Stimulated activated naive CD4-positive, alpha-beta T cell treated with Interleukin-2 at 50 U/mL for 16 hours (primary cell): Measurements from ENCODE around the gene CLDN20.

ENCODE experiments used
- DNase-seq: peaks from one replicate; lab custom pipeline; 2025; lab: John Stamatoyannopoulos, UW

CLDN20 gene

DNA sequence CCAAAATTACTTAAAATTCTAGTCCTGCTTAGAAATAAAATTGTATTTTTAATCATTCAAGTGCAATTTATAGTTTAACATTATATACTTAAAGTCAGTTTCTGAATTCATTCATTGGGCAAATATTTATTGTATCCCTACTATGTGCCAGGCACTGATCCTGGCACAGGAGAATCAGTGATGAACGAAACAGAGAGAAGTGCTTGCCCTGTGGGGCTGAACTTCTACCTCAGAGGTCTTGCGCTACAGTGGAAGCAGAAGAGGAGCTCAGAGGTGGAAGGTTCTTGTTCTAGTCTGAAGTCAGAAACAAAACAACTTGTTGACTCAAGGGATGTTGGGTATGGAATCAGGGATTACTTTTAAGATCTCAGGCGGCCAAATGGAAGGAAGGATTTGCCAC, 6.0 kb downstream of the CLDN20 start:
- DNase-seq = no peak

DNA sequence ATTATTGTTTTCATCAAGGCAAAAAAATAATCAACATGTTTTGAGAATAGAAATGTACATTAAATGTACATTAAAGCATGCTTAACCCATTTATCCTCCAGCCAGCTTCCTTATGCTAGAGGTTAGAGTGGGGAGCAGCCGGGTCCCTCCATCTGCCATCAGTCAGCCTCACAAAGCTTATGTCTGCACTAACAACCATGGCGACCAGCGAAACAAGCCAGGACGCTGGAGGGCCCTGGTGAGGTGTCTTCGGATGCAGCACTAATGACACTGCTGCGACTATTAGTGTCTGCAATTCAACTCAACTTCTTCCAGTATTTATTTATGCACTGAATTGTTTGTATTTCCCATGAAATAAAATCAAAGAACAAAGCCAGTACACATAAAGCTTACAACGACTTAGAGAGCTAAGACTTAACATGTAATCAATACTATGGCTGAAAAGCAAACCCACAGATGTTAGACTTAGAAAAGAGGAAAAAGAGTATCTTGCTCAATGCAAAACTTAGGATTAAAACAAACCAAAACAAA, 6.8 kb downstream of the CLDN20 start:
- DNase-seq = no peak

DNA sequence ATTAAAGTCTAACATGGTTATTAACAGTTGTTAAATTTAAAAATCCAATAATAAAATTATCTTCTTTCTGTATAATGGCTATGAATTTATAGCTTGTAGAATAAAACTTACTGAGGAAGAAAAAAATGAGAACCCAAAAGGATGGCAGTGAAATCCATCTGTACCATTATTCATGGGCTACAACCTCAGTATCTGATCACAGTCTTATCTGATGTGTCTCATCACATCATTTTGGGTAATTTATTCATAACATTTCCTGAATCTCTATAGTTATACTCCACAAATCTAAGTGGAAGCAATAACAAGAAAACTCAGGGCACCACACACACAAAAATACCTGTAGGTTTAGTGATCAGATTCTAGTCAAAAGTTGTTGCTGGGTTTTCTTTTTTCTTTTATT, 7.3 kb downstream of the CLDN20 start:
- no peak for DNase-seq

DNA sequence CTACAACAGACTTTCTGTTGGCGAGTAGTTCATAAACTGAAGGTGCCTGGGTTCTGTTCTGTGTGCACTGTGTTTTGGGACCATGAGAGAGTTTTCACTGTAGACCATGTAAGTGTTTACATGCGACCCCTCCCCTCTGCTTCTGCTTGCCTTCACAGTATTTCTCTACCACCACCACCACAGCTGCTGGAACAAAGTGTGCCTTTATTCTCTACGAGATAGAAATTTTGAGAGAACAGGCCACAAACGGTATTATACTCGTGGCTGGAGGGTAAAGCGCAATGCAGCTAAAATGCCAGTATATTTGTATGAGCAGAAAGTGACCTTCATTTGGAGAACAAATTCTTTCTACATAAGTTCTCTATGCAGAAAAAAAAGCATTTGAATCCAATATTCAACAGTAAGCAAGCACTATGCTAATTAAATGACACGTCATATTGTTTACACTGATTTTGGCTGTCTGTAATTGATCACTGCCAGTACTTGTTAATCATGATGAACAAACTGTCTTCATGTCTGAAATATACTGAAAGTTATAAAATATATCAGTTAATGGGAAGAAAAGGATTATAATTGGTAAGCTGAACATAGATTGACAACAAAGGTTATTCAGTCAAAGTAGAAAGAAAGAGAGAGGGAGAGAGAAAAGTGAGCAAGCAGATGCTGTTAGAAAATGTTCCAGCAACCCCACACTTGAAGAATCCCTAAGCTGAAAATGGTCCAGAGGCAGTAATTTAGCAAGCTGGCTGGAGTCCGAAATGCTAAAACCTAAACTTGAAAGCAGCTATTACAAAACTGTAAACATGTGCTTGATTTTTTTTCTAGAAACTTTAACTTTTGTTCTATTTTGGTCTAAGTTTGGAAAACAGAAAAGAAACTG, 8.8 kb downstream of the CLDN20 start:
- no peak for DNase-seq

DNA sequence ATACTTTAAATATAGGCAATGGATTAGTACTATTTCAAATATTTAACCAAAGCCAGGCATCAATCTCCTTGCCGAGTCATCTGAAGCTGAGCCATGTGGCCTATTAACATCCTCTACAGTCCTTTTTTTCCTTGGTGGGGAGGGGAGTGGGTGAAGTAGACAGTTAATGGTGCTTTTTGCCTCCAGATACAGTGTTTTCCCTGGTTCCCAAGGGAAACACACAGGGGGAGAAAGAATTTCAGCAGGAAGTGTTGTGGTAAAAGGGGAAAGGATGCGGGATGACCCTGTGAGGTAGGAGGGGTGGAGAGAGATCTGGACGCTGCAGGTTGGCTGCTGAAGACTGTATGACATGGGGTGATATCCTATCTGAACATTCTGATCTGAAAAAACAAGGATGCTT, 9.6 kb downstream of the CLDN20 start:
- no peak for DNase-seq

DNA sequence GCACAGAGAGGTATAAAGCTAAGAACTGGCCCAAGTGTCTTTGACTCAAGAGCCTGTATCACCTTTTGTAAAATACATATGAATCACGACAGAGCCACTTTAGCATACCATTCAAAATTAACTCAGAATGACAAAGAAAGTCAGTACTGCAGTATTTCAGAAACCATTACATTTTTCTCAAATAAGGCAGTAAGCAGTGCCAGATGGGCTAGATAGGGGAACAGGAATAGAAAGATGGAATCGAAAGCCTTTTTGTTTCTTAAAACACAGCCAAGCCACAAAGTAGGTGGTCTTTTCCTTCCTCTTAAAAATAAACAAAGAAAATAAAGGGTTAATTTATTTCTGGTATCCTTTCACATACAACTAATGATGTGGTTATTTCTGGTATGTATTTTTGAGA, 10.3 kb downstream of the CLDN20 start:
- no peak for DNase-seq

DNA sequence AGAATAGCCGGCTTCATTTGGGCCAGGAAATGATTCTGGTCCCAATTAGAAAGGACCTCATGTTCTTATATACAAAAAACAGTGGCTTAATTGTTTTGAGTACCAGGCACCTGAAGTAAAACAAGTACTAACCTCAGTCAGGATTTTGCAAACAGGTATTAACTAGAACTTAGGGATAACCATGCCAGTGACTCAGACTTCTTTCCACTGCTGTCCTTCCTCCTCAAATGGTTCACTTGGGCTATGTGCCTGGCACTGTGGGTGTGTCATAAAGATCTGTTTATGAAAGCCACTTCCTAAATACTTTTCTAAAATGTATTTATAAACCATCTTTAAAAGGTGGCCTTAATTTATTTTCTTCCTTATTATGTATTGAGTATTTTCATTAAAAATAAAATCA, 10.7 kb downstream of the CLDN20 start:
- no peak for DNase-seq

DNA sequence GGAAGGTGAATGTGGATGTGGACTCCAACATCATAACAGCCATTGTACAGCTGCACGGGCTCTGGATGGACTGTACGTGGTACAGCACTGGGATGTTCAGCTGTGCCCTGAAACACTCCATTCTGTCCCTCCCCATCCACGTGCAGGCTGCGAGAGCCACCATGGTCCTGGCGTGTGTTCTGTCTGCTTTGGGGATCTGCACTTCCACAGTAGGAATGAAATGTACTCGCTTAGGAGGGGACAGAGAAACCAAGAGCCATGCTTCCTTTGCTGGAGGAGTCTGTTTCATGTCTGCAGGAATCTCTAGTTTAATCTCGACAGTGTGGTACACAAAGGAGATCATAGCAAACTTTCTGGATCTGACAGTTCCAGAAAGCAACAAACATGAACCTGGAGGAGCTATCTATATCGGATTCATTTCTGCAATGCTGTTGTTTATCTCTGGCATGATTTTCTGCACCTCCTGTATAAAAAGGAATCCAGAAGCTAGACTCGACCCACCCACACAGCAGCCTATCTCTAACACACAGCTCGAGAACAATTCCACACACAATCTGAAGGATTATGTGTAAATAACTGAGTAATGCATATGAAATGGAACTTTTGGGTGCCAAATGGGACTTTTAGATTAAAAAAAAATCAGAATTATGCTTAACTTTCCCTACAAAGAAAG, 12.1 kb downstream of the CLDN20 start:
- DNase-seq = no peak

DNA sequence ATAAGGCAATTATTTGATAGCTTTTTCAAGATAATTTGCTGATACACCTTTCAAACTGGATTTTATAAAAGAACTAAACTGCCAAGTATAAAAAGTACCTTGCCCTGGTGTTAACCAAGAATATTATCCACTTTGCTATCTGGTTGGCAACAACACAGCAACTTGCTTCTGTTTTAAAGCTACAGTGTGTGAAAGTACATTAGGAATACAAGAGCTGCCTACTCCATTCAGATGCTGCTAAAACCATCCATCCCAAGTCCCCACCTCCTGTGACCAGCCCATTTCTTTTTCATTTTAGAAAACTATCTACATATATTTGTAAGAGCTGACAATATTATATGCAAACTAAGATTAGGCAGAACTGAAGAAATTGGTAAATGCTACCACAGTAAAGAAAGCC, 12.8 kb downstream of the CLDN20 start:
- no peak for DNase-seq

DNA sequence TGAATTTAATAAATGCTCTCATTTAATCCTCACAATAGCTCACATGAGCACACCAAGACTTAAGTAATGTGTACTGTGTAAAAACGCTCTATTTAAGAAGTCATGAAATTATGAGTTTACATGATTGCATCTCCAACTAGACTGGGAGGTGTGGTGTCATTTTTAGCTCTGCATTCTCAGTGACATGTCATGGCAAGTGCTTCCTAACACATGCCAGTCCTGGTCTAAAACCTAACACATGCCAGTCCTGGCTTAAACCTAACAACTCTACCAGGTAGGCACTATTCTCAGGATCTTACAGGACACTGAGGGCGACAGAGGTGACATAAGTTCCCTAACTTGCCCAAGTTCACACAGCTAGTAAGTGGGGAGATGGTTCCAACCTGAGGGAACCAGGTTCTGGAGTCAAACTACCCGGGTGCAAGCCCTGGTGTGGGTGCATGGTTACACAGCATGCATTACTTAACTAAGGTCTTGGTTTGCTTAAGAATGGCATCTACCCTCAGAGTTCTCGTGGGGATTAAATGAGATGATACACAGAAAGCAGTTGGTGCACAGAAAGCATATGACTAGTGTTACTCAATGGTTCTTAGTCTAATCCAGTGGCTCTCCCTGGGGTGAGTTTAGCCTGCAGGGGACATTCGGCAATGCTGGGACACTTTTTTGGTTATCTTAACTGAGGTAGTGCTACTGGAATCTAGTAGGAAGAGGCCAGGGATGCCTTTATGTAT, 14.7 kb downstream of the CLDN20 start:
- no peak for DNase-seq

DNA sequence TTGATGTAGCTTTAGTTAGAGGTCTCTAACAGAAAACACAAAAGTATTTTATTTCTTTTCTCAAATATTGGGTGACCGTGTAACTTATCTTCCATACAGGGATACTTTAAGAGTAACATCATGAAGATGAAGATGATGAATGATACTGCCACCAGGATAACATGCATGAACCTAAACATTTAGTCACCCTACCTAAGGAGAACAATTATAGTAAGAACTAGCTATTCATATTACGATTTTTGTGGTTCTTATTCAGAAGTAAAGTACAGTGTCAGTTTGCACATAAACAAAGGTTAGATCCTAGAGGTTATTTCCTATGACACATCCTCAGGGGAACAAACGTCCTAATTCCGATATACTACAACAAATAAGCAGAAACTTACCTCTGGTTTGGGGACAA, 21.0 kb downstream of the CLDN20 start:
- no peak for DNase-seq

DNA sequence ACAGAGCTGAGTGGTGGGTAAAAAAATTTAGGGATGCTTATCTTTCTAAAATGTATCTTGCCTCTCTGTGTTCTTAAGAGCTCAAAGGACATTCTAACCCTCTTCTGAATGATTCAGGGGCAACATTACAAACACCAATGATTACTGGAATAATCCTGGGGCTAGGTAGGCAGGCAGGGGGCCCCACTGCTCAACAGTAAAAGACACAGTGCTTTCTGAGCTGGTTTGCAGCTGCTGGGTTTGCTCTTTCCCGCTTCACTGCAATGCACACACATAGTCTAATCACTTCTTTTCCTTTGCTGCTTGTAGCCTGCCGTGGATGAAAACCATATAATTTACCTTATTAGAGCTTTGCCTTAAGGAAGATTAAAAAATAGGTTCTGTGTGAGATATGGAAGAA, 23.9 kb downstream of the CLDN20 start:
- no peak for DNase-seq

DNA sequence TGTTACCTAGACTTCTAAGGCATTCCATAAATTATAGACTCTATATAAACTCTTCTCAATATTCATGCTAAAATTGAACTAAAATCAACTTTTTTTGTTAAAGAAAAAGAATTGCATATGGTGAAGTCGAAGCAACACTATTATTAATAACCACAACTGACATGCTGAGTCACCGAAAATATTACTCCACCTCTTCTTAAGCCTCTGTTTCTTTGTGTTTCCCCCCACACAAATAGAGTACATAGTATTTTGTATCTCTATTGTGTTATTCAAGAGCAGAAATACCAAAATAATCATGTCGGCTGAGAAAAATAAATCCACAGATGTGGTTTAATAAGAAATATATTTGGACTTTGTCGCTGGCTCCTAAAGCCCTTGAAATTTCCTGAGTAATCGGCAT, 26.7 kb downstream of the CLDN20 start:
- no peak for DNase-seq

DNA sequence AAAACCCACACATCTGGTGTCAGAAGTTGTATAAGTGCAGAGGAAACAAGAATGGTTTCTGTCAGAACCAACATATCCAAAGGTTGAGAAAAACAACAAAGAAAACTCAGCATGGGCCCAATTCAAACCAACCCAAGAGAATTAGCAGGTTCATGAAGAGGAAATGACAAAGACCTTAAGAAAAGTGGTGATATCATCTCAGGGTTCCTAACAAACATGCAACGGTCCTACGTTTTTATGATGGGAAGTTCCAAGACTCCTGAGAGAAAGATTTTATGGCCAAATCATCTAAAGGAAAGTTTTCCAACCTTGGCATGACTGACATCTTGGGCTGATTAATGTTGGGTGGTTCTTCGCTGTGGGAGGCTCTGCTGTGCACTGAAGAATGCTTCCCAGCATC, 27.5 kb downstream of the CLDN20 start:
- DNase-seq = no peak

DNA sequence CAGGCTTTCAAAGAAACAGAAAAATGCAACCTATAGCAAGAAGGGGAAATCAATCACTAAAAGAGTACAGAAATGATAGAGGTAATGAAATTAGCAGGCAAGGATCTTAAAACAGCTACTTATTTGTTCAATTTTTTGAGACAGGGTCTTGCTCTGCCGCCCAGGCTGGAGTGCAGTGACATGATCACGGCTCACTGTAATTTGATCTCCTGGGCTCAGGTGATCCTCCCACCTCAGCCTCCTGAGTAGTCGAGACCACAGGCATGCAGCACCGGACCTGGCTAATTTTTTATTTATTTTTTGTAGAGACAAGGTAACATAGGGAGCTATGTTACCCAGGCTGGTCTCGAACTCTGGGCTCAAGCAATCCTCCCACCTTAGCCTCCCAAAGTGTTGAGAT, 28.9 kb downstream of the CLDN20 start:
- no peak for DNase-seq

DNA sequence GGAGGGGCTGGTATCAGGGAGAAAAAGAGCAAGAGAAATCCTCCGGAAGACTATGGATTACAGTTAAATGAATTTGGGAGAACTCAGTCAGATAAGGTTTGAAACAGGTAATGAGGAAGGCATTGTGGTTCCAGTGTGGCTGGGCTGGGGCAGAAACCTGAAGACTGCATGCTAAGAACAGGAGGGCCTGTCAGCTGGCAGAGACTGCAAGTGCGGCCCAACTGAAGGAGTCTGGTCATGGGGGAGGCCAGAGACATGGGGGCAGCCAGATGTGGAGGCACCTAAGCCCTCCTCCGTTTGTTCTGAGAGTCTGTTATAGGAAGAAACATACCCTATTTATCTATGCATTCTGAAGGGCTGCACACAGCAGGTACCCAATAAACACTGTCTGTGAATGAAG, 33.9 kb downstream of the CLDN20 start:
- DNase-seq = no peak

DNA sequence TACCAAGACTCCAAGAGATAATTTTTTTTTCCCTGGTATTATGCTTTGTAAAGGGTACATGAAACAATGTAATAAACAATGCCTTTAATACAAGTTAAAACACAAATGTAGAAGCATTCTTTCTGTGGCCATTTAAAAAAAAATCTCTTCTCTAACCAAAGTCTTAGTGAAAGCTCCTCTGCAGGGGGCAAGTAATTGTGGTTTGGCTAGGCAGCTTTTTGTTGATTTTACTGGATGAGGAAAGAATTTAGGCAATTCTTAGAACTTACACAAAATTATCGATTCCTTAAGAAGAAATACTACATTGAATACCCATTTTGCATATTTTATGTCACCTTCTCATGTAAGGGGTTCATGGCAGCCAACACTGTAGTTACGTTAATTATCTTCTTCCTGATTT, 38.1 kb downstream of the CLDN20 start:
- no peak for DNase-seq

DNA sequence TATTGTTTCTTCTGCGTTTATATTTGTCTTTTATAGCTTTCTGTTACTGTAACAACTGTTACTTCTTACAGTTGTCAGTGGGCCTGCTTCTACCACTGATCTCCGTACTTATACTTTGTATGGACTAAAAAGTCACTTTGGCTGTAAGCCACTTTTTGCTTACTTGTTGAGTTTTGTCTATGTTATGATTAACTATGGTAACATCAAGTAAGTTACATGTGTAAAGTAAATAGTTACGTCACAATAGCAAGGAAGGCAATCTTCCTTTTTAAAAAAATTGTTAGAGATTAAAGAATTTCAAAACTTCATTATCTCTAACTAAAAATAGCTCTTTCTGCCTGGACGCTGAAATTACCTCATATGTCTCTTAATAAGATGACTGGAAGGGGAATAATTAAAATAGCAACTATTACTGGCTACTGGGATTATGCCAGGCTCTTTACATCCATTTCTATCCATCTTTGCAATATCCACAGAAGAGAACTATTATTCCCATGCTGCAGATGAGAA, 39.6 kb downstream of the CLDN20 start:
- no peak for DNase-seq

DNA sequence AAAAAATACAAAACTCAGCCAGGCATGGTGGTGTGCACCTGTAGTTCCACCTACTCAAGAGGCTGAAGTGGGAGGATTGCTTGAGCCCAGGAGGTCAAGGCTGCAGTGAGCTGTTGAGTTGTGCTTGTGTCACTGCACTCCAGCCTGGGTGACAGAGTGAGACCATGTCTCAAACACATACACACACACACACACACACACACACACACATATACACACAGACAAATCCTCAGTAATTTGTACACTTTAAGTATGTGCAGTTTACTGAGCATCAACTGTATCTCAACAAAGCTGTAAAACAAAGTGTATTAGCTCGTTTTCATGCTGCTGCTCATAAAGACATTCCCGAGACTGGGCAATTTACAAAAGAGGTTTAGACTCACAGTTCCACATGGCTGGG, 43.1 kb downstream of the CLDN20 start:
- no peak for DNase-seq

DNA sequence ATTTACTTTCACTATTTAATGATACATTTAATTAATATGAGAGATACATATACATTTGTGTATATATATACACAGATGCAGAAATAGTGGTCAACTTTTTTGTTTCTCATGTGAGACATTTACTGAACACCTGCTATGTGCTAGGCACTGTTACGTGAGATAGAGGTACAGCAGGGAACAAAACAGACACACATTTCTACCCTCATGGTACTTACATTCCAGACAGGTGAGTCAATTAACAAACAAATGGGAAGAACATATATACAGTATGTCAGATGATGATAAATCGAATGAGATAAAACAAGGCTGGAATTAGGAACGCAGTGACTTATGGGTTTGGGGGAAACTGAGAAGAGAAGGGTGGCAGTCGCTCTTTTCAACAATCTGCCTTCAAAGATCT, 45.3 kb downstream of the CLDN20 start:
- no peak for DNase-seq

DNA sequence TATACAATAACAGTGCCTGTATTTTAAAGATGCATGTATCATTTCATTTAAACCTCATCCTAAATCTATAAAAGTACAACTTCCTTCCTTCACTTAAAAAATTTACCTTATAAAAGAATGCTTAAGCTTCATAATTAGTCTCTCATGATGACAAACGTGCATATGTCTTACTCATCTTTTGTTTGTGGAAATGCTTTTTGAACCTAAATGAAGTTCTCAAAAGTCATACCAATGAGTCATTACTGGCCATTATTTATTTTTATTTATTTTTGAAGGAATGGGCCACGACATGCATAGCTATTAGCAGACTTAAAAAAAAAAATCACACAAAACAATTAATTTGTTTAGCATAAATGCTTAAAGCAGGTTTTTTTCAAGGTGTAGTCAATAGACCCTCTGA, 46.8 kb downstream of the CLDN20 start:
- DNase-seq = no peak

DNA sequence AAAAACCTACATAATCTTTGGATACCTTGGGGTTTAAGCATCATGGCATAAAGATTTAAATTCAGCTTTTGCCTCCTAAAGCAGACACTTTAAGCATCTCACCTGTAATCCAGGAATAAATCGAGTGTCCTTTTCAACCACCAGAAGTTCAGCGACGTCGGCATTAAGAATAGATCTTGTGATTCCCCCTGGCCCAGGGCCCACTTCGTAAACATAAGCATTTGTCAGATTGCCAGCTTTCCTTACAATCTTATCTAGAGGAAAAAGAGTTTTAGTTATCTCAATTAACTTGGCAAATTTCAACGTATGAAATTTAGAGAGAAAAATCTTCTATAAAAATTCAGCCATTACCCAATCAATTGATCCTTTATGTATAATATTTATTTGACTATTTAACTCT, 47.3 kb downstream of the CLDN20 start:
- no peak for DNase-seq

DNA sequence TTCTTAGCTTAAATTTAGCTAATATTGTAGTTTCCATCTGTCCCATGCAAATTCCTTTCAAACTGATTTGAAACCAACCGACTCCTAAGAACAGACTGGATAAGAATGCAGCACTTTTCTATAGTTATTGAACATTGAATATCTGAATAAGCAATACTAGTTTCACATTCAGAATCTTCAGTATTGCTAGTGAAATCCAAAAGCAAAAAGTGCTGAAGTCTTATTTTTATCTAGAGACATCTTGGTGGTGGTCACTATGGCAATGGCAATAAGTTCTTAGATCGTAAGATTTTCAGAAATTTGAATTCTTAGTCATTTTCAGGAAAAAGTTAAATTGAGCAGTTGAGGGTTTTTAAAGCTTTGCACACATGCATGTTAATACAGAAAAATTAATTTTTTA, 47.8 kb downstream of the CLDN20 start:
- no peak for DNase-seq
